Caco-2 (cell line): ENCODE data around the gene SLC16A9. TPM values are rescaled to one million over a fixed set of nuclear protein-coding genes. Genes with fewer than 3 reads are reported as not detected.
"Not testable (repeated sequence)": the region's sequence is repeated elsewhere in the genome, so short reads cannot be mapped to it uniquely, and the experiment has no call there.

ENCODE experiments used
- BruUV-seq: library from RNA; stranded (reverse); fragments of 400-500 nt; replicated peaks from 2 replicates; lab custom pipeline; 2021; lab: Mats Ljungman, UMichigan
- CTCF ChIA-PET: fragments of 300-600 bp; sonication (Branson Sonifier 250); formaldehyde crosslinking; loops from one replicate; lab custom pipeline; 2022; ENCODE audit warnings: antibody characterized with exemption; lab: Charles Lee
- POLR2A ChIA-PET: fragments of 300-600 bp; sonication (Branson Sonifier 250); formaldehyde crosslinking; loops from one replicate; lab custom pipeline; 2022; ENCODE audit warnings: antibody characterized with exemption; lab: Charles Lee
- DNase-seq, 2 experiments: peaks; one replicate each; pipeline versions ENCODE4 v3.0.0 to v3.0.0-alpha.2; 2020 to 2022
- H3K27me3 ChIP-seq: replicated peaks from 2 replicates; pipeline ENCODE4 v1.6.0; 2011; ENCODE audit warnings: low read length; ENCODE audit not compliant: control insufficient read depth, insufficient read depth
- H3K36me3 ChIP-seq: 2 replicates; pipeline ENCODE4 v1.5.1; 2011; ENCODE audit warnings: low read length; ENCODE audit not compliant: control insufficient read depth, insufficient read depth
- H3K4me1 ChIP-seq: fragments of 250-450 bp; sonication (Bioruptor Pico); 2 replicates; pipeline ENCODE4 v1.5.1; 2020; ENCODE audit warnings: mild to moderate bottlenecking
- H3K4me3 ChIP-seq: 2 replicates; pipeline ENCODE4 v1.5.1; 2011; ENCODE audit warnings: low read depth, mild to moderate bottlenecking, control low read depth, low read length
- H3K9me3 ChIP-seq: fragments of 250-450 bp; sonication (Bioruptor Pico); 2 replicates; pipeline ENCODE4 v1.5.1; 2020; ENCODE audit warnings: mild to moderate bottlenecking, moderate library complexity
- H3K27ac Mint-ChIP-seq: one replicate; pipeline ENCODE4 v1.8.0; 2022; ENCODE audit warnings: mixed read lengths; ENCODE audit not compliant: unreplicated experiment
- H3K27me3 Mint-ChIP-seq: one replicate; pipeline ENCODE4 v1.8.0; 2022; ENCODE audit warnings: mixed read lengths; ENCODE audit not compliant: insufficient read depth, unreplicated experiment
- H3K36me3 Mint-ChIP-seq: one replicate; pipeline ENCODE4 v1.8.0; 2022; ENCODE audit warnings: mild to moderate bottlenecking, mixed read lengths; ENCODE audit not compliant: insufficient read depth, unreplicated experiment
- H3K4me1 Mint-ChIP-seq: one replicate; pipeline ENCODE4 v1.8.0; 2022; ENCODE audit warnings: low read depth, mixed read lengths; ENCODE audit not compliant: unreplicated experiment
- H3K4me3 Mint-ChIP-seq: one replicate; pipeline ENCODE4 v1.8.0; 2022; ENCODE audit warnings: mild to moderate bottlenecking, moderate library complexity, mixed read lengths; ENCODE audit not compliant: unreplicated experiment
- H3K9me3 Mint-ChIP-seq: one replicate; pipeline ENCODE4 v1.8.0; 2022; ENCODE audit warnings: mixed read lengths; ENCODE audit not compliant: unreplicated experiment
- CTCF ChIP-seq, 2 experiments: fragments of 200-600 bp in 1 of 2; IDR thresholded peaks; 1 replicate in 1 of 2; 2 replicates in 1 of 2; pipeline versions ENCODE4 v1.5.1 to v1.8.0; 2011 to 2022; ENCODE audit warnings: antibody characterized with exemption in 1 of 2, control low read depth in 1 of 2, inconsistent platforms in 1 of 2, low read depth in 1 of 2, low read length in 1 of 2, mild to moderate bottlenecking in 1 of 2, moderate library complexity in 1 of 2; ENCODE audit not compliant: insufficient read depth in 1 of 2, severe bottlenecking in 1 of 2, unreplicated experiment in 1 of 2
- intact Hi-C: fragments of 100-400 bp; cut with micrococcal nuclease; formaldehyde crosslinking; loops from one replicate; pipeline ENCODE4 v1.10.0; 2022; ENCODE audit not compliant: unreplicated experiment
- total RNA-seq: library from RNA; stranded (reverse); gene quantifications from 2 replicates; pipeline ENCODE4 v1.2.3, GENCODE V29; 2022

SLC16A9 gene
- total RNA-seq, 1 experiment from 2014 or later, result 0.45 TPM

DNA sequence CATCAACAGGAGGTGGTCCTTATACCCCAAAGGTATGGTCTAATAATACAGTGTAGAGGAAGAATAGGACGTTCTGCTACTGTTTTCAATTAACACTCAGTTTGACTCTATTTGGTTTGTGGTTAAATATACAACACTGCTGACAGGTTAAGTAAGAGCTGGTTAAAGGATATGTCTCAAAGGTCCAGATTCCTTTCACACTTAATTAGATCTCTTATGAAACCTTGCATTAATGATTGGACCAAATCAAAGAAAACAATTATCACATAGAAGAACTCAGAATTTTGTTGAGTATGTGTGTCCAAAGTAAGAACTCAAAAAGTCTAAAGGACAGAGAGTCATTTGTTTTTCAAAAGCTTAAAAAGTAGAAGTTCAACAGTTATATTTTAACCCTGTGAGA lies 25.6 kb upstream of the SLC16A9 start:
- no TSS peak for BruUV-seq
- Mint-ChIP-seq H3K27me3 (peaks cover 13% of the 10 kb centered on the region), H3K27ac (no peak overlapping the region), H3K4me1 (no peaks in the 10 kb centered on the region), H3K36me3 (no peaks in the 10 kb centered on the region), H3K9me3 (no peaks in the 10 kb centered on the region), H3K4me3 (no peak overlapping the region)
- Histone ChIP-seq H3K4me3 (no peak overlapping the region), H3K4me1 (peaks cover 4% of the 10 kb centered on the region; the same call in 1 of the 2 replicates), H3K9me3 (peaks cover 5% of the 10 kb centered on the region; the same call in 1 of the 2 replicates), H3K36me3 (no peaks in the 10 kb centered on the region), H3K27me3 (no peaks in the 10 kb centered on the region)
- ChIA-PET POLR2A (no interaction called here), CTCF (no interaction called here)
- TF ChIP-seq CTCF (IDR thresholded peaks at IDR 0.05; ENCODE audit: insufficient read depth in 1 of 2, low read depth in 1 of 2, low read length in 1 of 2, severe bottlenecking in 1 of 2, unreplicated experiment in 1 of 2), result no peak
- intact Hi-C loops, result no loop called here
- DNase-seq, result no peak

GRCh38 chr10:59734014-59734462 lies 24.4 kb upstream of the SLC16A9 start:
- Mint-ChIP-seq H3K36me3 (no peaks in the 10 kb centered on the region), H3K27ac (no peak overlapping the region), H3K4me1 (no peaks in the 10 kb centered on the region), H3K9me3 (no peaks in the 10 kb centered on the region), H3K4me3 (no peak overlapping the region), H3K27me3 (peaks cover 13% of the 10 kb centered on the region)
- ChIA-PET CTCF (no interaction called here), POLR2A (no interaction called here)
- no TSS peak for BruUV-seq
- Histone ChIP-seq H3K4me3 (no peak overlapping the region), H3K27me3 (no peaks in the 10 kb centered on the region), H3K4me1 (peaks cover 4% of the 10 kb centered on the region; the same call in 1 of the 2 replicates), H3K9me3 (peaks cover 5% of the 10 kb centered on the region; the same call in 1 of the 2 replicates), H3K36me3 (no peaks in the 10 kb centered on the region)
- no peak for TF ChIP-seq CTCF (IDR thresholded peaks at IDR 0.05; ENCODE audit: insufficient read depth in 1 of 2, low read depth in 1 of 2, low read length in 1 of 2, severe bottlenecking in 1 of 2, unreplicated experiment in 1 of 2)
- no peak for DNase-seq
- intact Hi-C loops, result no loop called here

- H3K4me3 Mint-ChIP-seq, H3K27ac Mint-ChIP-seq, H3K4me3 ChIP-seq, H3K4me1 ChIP-seq, H3K36me3 Mint-ChIP-seq, H3K27me3 ChIP-seq, intact Hi-C loops, CTCF ChIA-PET, H3K9me3 ChIP-seq, POLR2A ChIA-PET, H3K36me3 ChIP-seq, H3K4me1 Mint-ChIP-seq, DNase-seq, H3K9me3 Mint-ChIP-seq, BruUV-seq: not testable (repeated sequence)
- peaks cover 13% of the 10 kb centered on the region for H3K27me3 Mint-ChIP-seq
Measured at GRCh38 chr10:59733321-59734013, 23.8 kb upstream of the SLC16A9 start.

DNA sequence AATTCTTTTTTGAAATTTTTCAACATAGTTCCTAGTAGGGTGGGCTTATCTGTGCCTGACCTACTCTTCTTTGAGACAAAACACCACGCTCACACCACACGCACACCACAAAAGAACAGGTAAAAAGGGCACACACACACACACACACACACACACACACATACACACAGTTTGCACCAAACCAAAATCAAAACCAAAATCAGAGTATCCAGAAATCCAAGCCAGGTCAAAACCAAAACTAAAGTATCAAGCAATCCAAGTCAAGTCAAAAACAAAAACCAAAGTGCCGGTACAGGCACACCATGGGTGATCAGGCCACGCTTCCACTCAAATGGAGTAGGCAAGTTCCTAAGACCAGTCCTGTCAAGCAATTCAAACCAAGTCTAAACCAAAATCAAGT lies 23.2 kb upstream of the SLC16A9 start:
- CTCF ChIA-PET, BruUV-seq, H3K36me3 Mint-ChIP-seq, POLR2A ChIA-PET, H3K27ac Mint-ChIP-seq, intact Hi-C loops, H3K4me3 ChIP-seq, H3K9me3 Mint-ChIP-seq, H3K4me3 Mint-ChIP-seq, DNase-seq, H3K27me3 Mint-ChIP-seq, H3K9me3 ChIP-seq, H3K36me3 ChIP-seq, H3K4me1 ChIP-seq, H3K4me1 Mint-ChIP-seq, H3K27me3 ChIP-seq: not testable (repeated sequence)

GRCh38 chr10:59729167-59729566 lies 19.5 kb upstream of the SLC16A9 start:
- CTCF ChIA-PET, result interaction anchor here (0.6 kb wide), 1 partner anchor 281 kb away, joined by 3 read pairs; no protein-coding TSS in a partner anchor

More at GRCh38 chr10:59729167-59729566, 19.5 kb upstream of the SLC16A9 start:
- H3K9me3 ChIP-seq, POLR2A ChIA-PET, DNase-seq, H3K27ac Mint-ChIP-seq, H3K4me3 ChIP-seq, H3K27me3 ChIP-seq, H3K4me3 Mint-ChIP-seq, H3K4me1 Mint-ChIP-seq, H3K27me3 Mint-ChIP-seq, intact Hi-C loops, H3K4me1 ChIP-seq, H3K36me3 Mint-ChIP-seq, H3K9me3 Mint-ChIP-seq, H3K36me3 ChIP-seq, BruUV-seq: not testable (repeated sequence)
